ENCODE data around the gene MRM3. TPM values are rescaled to one million over a fixed set of nuclear protein-coding genes. Genes with fewer than 3 reads are reported as not detected.
"Not testable (repeated sequence)": the region's sequence is repeated elsewhere in the genome, so short reads cannot be mapped to it uniquely, and the experiment has no call there.

MRM3 gene
- total RNA-seq, 2 donors from 2014 or later: 28.1 to 29.6 TPM

DNA sequence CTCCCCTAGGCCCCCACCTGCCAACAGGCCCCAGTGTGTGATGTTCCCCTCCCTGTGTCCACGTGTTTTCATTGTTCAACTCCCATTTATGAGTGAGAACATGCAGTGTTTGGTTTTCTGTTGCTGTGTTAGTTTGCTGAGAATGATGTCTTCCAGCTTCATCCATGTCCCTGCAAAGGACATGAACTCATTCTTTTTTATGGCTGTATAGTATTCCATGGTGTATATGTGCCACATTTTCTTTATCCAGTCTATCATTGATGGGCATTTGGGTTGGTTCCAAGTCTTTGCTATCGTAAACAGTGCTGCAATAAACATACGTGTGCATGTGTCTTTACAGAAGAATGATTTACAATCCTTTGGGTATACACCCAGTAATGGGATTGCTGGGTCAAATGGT lies 47.5 kb downstream of the MRM3 start:
- not testable (repeated sequence) for DNase-seq; ATAC-seq; H3K4me3 Mint-ChIP-seq; H3K36me3 Mint-ChIP-seq (ENCODE audit: low read depth); H3K4me1 Mint-ChIP-seq; H3K27ac Mint-ChIP-seq; H3K9me3 ChIP-seq (ENCODE audit: control insufficient read depth, low read length, poor library complexity, severe bottlenecking)
- peaks cover 18% of the 10 kb centered on the region for H3K27me3 Mint-ChIP-seq

DNA sequence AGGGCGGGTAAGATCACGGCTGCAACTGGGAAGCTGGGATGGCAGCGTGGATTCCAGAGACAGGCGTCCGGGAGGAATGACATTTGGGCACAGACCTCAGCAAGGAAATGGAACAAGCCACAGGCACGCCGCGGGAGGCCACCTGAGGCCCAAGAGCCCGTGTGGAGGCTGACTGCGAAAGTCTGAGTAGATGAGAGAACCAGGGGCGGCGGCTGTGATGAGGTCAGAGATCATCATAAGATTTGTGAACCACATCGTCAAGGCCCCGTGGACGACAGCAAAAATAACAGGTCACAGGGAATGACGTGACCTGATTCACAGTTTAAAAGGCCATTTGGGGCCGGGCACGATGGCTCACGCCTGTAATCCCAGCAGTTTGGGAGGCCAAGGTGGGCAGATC lies 48.2 kb downstream of the MRM3 start:
- no peaks in the 10 kb centered on the region for H3K36me3 Mint-ChIP-seq (ENCODE audit: low read depth)
- ATAC-seq (no peak), DNase-seq (no peak)
- H3K4me1 Mint-ChIP-seq: no peaks in the 10 kb centered on the region
- no peak overlapping the region for H3K27ac Mint-ChIP-seq
- H3K4me3 Mint-ChIP-seq: no peak overlapping the region
- peaks cover 15% of the 10 kb centered on the region for H3K27me3 Mint-ChIP-seq
- no peaks in the 10 kb centered on the region for H3K9me3 ChIP-seq (ENCODE audit: control insufficient read depth, low read length, poor library complexity, severe bottlenecking)

DNA sequence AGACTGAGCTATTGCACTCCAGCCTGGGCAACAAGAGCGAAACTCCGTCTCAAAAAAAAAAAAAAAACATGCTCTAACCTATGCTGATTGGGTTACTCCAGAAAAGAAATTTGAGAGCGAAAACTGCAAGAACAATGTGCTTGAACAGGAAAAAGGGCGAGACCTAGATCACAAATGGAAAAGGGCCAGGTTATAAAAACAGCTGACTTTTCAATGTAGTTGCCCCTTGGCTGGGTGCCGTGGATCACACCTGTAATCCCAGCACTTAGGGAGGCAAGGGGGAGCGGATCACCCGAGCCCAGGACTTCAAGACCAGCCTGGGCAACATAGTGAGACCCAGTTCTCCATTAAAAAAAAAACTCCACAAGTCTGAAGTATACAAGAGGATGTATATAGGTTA lies 48.8 kb downstream of the MRM3 start:
- H3K27ac Mint-ChIP-seq: no peak overlapping the region
- H3K4me3 Mint-ChIP-seq: no peak overlapping the region
- H3K9me3 ChIP-seq (ENCODE audit: control insufficient read depth, low read length, poor library complexity, severe bottlenecking): no peaks in the 10 kb centered on the region
- H3K27me3 Mint-ChIP-seq: peaks cover 15% of the 10 kb centered on the region
- no peak for ATAC-seq
- no peaks in the 10 kb centered on the region for H3K36me3 Mint-ChIP-seq (ENCODE audit: low read depth)
- no peak for DNase-seq
- H3K4me1 Mint-ChIP-seq: no peaks in the 10 kb centered on the region

DNA sequence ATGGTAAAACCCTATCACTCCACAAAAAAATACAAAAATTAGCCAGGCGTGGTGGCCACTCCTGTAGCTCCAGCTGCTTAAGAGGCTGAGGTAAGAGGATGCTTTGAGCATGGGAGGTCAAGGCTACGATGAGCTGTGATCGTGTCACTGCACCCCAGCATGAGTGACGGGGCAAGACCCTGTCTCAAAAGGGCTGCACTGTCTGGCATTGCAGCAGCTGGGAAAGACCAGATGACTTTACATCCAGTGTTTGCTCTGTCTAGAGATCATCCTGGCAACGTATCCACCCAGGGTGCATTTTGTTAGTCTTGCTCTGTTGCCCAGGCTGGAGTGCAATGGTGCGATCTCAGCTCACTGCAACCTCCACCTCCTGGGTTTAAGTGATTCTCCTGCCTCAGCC lies 52.0 kb downstream of the MRM3 start:
- Mint-ChIP-seq H3K4me3 (no peak overlapping the region), H3K27ac (no peak overlapping the region), H3K27me3 (peaks cover 18% of the 10 kb centered on the region), H3K36me3 (ENCODE audit: low read depth) (no peaks in the 10 kb centered on the region), H3K4me1 (no peaks in the 10 kb centered on the region)
- DNase-seq: no peak
- no peaks in the 10 kb centered on the region for H3K9me3 ChIP-seq (ENCODE audit: control insufficient read depth, low read length, poor library complexity, severe bottlenecking)
- ATAC-seq: no peak

DNA sequence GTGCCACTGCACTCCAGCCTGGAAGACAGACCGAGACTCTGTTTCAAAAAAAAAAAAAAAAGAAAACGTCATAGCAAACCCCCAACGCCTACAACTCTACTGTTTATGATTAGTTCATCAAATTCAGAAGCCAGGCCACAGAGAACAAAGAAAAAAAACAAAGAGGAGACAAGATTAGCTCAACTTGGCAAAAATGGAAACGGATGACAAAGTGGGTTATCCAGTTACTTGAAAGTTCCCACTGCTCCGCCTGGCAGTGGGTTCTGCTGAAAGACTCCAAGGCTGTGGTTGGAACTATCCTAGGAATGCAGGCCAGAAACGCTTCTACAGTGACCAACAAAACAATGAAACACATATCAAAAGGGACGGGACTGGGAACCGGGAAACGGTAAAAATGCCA lies 53.1 kb downstream of the MRM3 start:
- DNase-seq (no peak), ATAC-seq (no peak)
- H3K36me3 Mint-ChIP-seq (ENCODE audit: low read depth): no peaks in the 10 kb centered on the region
- H3K4me3 Mint-ChIP-seq: no peak overlapping the region
- peaks cover 12% of the 10 kb centered on the region for H3K27me3 Mint-ChIP-seq
- H3K4me1 Mint-ChIP-seq: no peaks in the 10 kb centered on the region
- H3K27ac Mint-ChIP-seq: no peak overlapping the region
- no peaks in the 10 kb centered on the region for H3K9me3 ChIP-seq (ENCODE audit: control insufficient read depth, low read length, poor library complexity, severe bottlenecking)

DNA sequence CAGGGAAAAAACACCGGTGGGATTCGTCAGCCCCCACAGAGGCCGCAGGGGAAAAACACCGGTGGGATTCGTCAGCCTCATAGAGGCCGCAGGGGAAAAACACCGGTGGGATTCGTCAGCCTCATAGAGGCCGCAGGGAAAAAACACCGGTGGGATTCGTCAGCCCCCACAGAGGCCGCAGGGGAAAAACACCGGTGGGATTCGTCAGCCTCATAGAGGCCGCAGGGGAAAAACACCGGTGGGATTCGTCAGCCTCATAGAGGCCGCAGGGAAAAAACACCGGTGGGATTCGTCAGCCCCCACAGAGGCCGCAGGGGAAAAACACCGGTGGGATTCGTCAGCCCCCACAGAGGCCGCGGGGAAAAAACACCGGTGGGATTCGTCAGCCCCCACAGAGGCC lies 53.6 kb downstream of the MRM3 start:
- not testable (repeated sequence) for DNase-seq; H3K27ac Mint-ChIP-seq; ATAC-seq; H3K4me1 Mint-ChIP-seq; H3K36me3 Mint-ChIP-seq (ENCODE audit: low read depth); H3K4me3 Mint-ChIP-seq; H3K9me3 ChIP-seq (ENCODE audit: control insufficient read depth, low read length, poor library complexity, severe bottlenecking)
- H3K27me3 Mint-ChIP-seq: peaks cover 11% of the 10 kb centered on the region

DNA sequence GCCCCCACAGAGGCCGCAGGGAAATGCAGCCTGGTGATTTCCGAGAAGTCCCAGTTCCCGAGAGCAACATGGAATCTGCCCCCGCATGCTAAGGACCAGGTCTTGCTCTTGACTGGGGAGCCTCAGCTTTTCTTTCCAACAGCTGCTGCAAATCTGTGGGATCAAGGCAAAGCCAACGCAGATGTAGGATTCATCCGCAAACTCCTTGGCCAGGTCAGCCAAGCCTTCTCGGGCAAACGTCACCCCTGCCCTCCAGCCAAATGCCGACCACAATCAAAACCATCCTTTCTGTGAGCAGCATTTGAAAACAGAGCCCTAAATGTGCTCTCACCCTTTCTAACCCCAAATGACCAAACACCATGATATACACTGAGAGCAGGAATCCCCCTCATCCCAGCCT lies 54.0 kb downstream of the MRM3 start:
- H3K9me3 ChIP-seq (ENCODE audit: control insufficient read depth, low read length, poor library complexity, severe bottlenecking): no peaks in the 10 kb centered on the region
- H3K36me3 Mint-ChIP-seq (ENCODE audit: low read depth): no peaks in the 10 kb centered on the region
- DNase-seq (no peak), ATAC-seq (no peak)
- H3K4me1 Mint-ChIP-seq: no peaks in the 10 kb centered on the region
- peaks cover 11% of the 10 kb centered on the region for H3K27me3 Mint-ChIP-seq
- H3K4me3 Mint-ChIP-seq: no peak overlapping the region
- H3K27ac Mint-ChIP-seq: no peak overlapping the region

DNA sequence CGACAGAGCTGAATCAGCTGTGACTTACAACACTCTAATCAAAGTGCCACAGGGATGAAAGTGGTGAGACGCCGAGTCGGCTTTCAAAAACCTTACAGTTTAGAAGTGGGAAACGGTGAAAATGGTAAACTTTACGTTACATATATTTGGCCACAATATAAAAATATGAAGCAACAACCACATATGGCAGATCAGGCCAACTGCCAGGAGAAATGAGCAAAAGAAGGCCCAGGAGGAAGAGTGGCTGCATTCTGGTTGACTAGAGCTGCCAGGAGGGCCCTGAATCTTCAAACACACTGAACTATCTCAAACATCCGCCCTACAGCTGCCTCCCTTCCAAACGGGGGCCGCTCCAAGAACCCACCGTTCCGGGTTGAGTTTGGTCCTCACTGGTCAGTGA lies 56.3 kb downstream of the MRM3 start:
- peak overlapping the region; percentile 51 for H3K27ac Mint-ChIP-seq
- H3K27me3 Mint-ChIP-seq: peaks cover 21% of the 10 kb centered on the region
- ATAC-seq: no peak
- no peaks in the 10 kb centered on the region for H3K4me1 Mint-ChIP-seq
- no peaks in the 10 kb centered on the region for H3K9me3 ChIP-seq (ENCODE audit: control insufficient read depth, low read length, poor library complexity, severe bottlenecking)
- H3K4me3 Mint-ChIP-seq: no peak overlapping the region
- no peaks in the 10 kb centered on the region for H3K36me3 Mint-ChIP-seq (ENCODE audit: low read depth)
- DNase-seq: no peak

DNA sequence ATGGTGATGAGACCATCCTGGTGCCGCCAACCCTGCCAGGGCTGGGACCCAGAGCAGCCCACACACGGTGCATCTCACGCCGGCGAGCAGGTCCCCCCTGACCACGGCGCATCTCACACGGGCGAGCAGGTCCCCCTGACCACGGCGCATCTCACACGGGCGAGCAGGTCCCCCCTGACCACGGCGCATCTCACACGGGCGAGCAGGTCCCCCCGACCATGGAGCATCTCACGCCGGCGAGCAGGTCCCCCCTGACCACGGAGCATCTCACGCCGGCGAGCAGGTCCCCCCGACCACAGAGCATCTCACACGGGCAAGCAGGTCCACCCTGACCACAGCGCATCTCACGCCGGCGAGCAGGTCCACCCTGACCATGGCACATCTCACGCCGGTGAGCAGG lies 59.2 kb downstream of the MRM3 start:
- Mint-ChIP-seq H3K27me3 (peaks cover 42% of the 10 kb centered on the region), H3K4me3 (no peak overlapping the region)
- DNase-seq: no peak

More for the DNA sequence above, 59.2 kb downstream of the MRM3 start:
- no peak overlapping the region for H3K27ac Mint-ChIP-seq
- H3K36me3 Mint-ChIP-seq (ENCODE audit: low read depth): no peaks in the 10 kb centered on the region
- ATAC-seq: no peak
- H3K9me3 ChIP-seq (ENCODE audit: control insufficient read depth, low read length, poor library complexity, severe bottlenecking): no peaks in the 10 kb centered on the region
- H3K4me1 Mint-ChIP-seq: peaks cover 7% of the 10 kb centered on the region

Other genes with a start within 250 kb of the MRM3 start
- gene VPS53, start 67.5 kb upstream of the MRM3 start, total RNA-seq: 10 to 100 TPM; 57.8 to 80.7 TPM
- gene TLCD3A, start 49.8 kb upstream of the MRM3 start, total RNA-seq: 1 to 10 TPM in 1 of 2 donors, under 1 TPM in 1; 0.85 to 1.8 TPM
- gene GEMIN4, start 30.1 kb upstream of the MRM3 start, total RNA-seq: 10 to 100 TPM; 11.5 to 13.4 TPM
- 10 to 100 TPM; 60.6 to 64.8 TPM for gene GLOD4, start 73 bp upstream of the MRM3 start, total RNA-seq
- gene NXN, start 197.4 kb downstream of the MRM3 start, total RNA-seq: 1 to 10 TPM; 3.3 to 4.4 TPM
- gene TIMM22, start 214.8 kb downstream of the MRM3 start, total RNA-seq: 1 to 10 TPM; 7.4 to 8.3 TPM

All from T-helper 17 cell (primary cell).